Measurements from ENCODE around the gene BSPRY. TPM values are rescaled to one million over a fixed set of nuclear protein-coding genes. Genes with fewer than 3 reads are reported as not detected.
A peak's percentile ranks its signal among the peaks of the same experiment; 100 is the strongest.

The BSPRY gene
- total and polyA plus RNA-seq, 2 of the 13 experiments (the other 11 are each of a cell fraction or from before 2014, with no cell fraction given) = 0.09 to 0.26 TPM

- H4K20me1 ChIP-seq (ENCODE audit: insufficient read depth, low read length) = peaks cover 9% of the 10 kb centered on the region
- no peak for FAIRE-seq
- ATAC-seq = peak; percentile 19; the same call in 2 of the 3 replicates
- H3K4me1 ChIP-seq (ENCODE audit: insufficient read depth, low read length) = peaks cover 76% of the 10 kb centered on the region
- WGBS (ENCODE audit: low lambda C conversion rate) = 32% methylated on average over 12 of the region's 13 CpGs
- no peaks in the 10 kb centered on the region for H3K27me3 ChIP-seq (ENCODE audit: control insufficient read depth in 1 of 2, insufficient read depth in 2 of 2, low read length in 2 of 2)
- ChIA-PET CTCF (ENCODE audit: low intra/inter-chr PET ratio, low total read pairs) (no interaction called here), POLR2A (interaction anchor here (0.8 to 2.2 kb wide), 4 partner anchors 18 to 94 kb away, joined by 3 to 6 read pairs (median 4); partner anchors contain the start of genes C9orf43, CDC26 and POLE3)
- TF ChIP-seq SPEN (CRISPR knock-in tag; IDR thresholded peaks at IDR 0.05; ENCODE audit: low read depth) = 0 out of 2 replicates have a peak, but pooled peaks have one; percentile 21
- TF ChIP-seq ARHGAP35 (CRISPR knock-in tag; IDR thresholded peaks at IDR 0.05; ENCODE audit: borderline replicate concordance) = no peak
- TF ChIP-seq BORCS8-MEF2B (CRISPR knock-in tag; IDR thresholded peaks at IDR 0.05) = 0 out of 2 replicates have a peak, but pooled peaks have one; percentile 36
- TF ChIP-seq ZBTB26 (CRISPR knock-in tag; IDR thresholded peaks at IDR 0.05; ENCODE audit: borderline replicate concordance) = 0 out of 2 replicates have a peak, but pooled peaks have one; percentile 51
- TF ChIP-seq ZFX (CRISPR knock-in tag; IDR thresholded peaks at IDR 0.05; ENCODE audit: low read depth) = 0 out of 2 replicates have a peak, but pooled peaks have one; percentile 32
- no peak overlapping the region for H3K27ac ChIP-seq (ENCODE audit: extremely low read length, insufficient read depth, low read length)
- no peak for DNase-seq (ENCODE audit: low spot score)
- in situ Hi-C loops (cut with HindIII; ENCODE audit: extremely low pct_ligation_motif_present, low pct_unique_long_range_greater_than_20kb) (no loop called here), intact Hi-C loops (cut with micrococcal nuclease; ENCODE audit: unreplicated experiment) (no loop called here)
- no peaks in the 10 kb centered on the region for H3K79me2 ChIP-seq (ENCODE audit: insufficient read depth, low read length)
- H3K9me3 ChIP-seq (ENCODE audit: low read length) = no peaks in the 10 kb centered on the region
- no peak overlapping the region for H2AFZ ChIP-seq (ENCODE audit: low read length)
- BruUV-seq (replicated peaks) = no TSS peak
- peak overlapping the region in 2 of 3 experiments; percentile 24 to 43; a peak in 2 of 6 replicates for H3K4me3 ChIP-seq (replicated peaks in 1 of 3; ENCODE audit: insufficient read depth in 1 of 3, low read depth in 2 of 3, low read length in 3 of 3)
- no peak overlapping the region for H3K9ac ChIP-seq (ENCODE audit: insufficient read depth, low read depth, low read length)
- H3K36me3 ChIP-seq (replicated peaks in 1 of 2; ENCODE audit: control insufficient read depth in 1 of 2, insufficient read depth in 2 of 2, low read length in 2 of 2) = peaks cover 0 to under 1% of the 10 kb centered on the region in 2 experiments; a peak in 1 of 5 replicates
- H3K4me2 ChIP-seq (ENCODE audit: low read depth, low read length) = peak overlapping the region; percentile 68
Observed at GRCh38 chr9:113368982-113369854, 19.9 kb downstream of the BSPRY start.
